ENCODE measurements around the gene FAM81A.
A peak's percentile ranks its signal among the peaks of the same experiment; 100 is the strongest.
"Not testable (repeated sequence)": the region's sequence is repeated elsewhere in the genome, so short reads cannot be mapped to it uniquely, and the experiment has no call there.

Gene FAM81A

GRCh38 chr15:59437817-59438624 lies at the start of gene FAM81A:
Gene FAM81A, plus strand, starts transcription at chr15:59438186. Its CDS starts 20,441 bp downstream, at chr15:59458627.
- peak; percentile 18 for DNase-seq

- no peak for DNase-seq
Measured at GRCh38 chr15:59388670-59389069, 49.3 kb upstream of the FAM81A start.

GRCh38 chr15:59392299-59392698 lies 45.7 kb upstream of the FAM81A start:
- no peak for DNase-seq

GRCh38 chr15:59394166-59394661 lies 43.8 kb upstream of the FAM81A start:
- DNase-seq: no peak

GRCh38 chr15:59396211-59396610 lies 41.8 kb upstream of the FAM81A start:
- DNase-seq: no peak

- no peak for DNase-seq
Measured at GRCh38 chr15:59396679-59397078, 41.3 kb upstream of the FAM81A start.

- no peak for DNase-seq
Measured at GRCh38 chr15:59398220-59398619, 39.8 kb upstream of the FAM81A start.

GRCh38 chr15:59399465-59400102 lies 38.4 kb upstream of the FAM81A start:
- DNase-seq: no peak

- DNase-seq: no peak
Measured at GRCh38 chr15:59400103-59400813, 37.7 kb upstream of the FAM81A start.

- DNase-seq: not testable (repeated sequence)
Measured at GRCh38 chr15:59401051-59401823, 36.7 kb upstream of the FAM81A start.

GRCh38 chr15:59401824-59402569 lies 36.0 kb upstream of the FAM81A start:
- no peak for DNase-seq

- no peak for DNase-seq
Measured at GRCh38 chr15:59405079-59405478, 32.9 kb upstream of the FAM81A start.

- DNase-seq: no peak
Measured at GRCh38 chr15:59406446-59406845, 31.5 kb upstream of the FAM81A start.

GRCh38 chr15:59407946-59408345 lies 30.0 kb upstream of the FAM81A start:
- DNase-seq: no peak

GRCh38 chr15:59410391-59410896 lies 27.5 kb upstream of the FAM81A start:
- DNase-seq: no peak

- DNase-seq: no peak
Measured at GRCh38 chr15:59413577-59413976, 24.4 kb upstream of the FAM81A start.

- DNase-seq: no peak
Measured at GRCh38 chr15:59416816-59417215, 21.2 kb upstream of the FAM81A start.

GRCh38 chr15:59419170-59419569 lies 18.8 kb upstream of the FAM81A start:
- DNase-seq: no peak

- no peak for DNase-seq
Measured at GRCh38 chr15:59420108-59420507, 17.9 kb upstream of the FAM81A start.

- DNase-seq: no peak
Measured at GRCh38 chr15:59420986-59421618, 16.9 kb upstream of the FAM81A start.

- no peak for DNase-seq
Measured at GRCh38 chr15:59424616-59425015, 13.4 kb upstream of the FAM81A start.
